GM19023 (cell line): ENCODE data around the gene GIPC3.
"Not testable (repeated sequence)": the region's sequence is repeated elsewhere in the genome, so short reads cannot be mapped to it uniquely, and the experiment has no call there.

ENCODE experiments used
- ATAC-seq: cut with Tn5 transposase; IDR thresholded peaks from one replicate; pipeline ENCODE4 v1.9.1; 2021; ENCODE audit warnings: mild to moderate bottlenecking, moderate library complexity; ENCODE audit not compliant: unreplicated experiment

The GIPC3 gene

DNA sequence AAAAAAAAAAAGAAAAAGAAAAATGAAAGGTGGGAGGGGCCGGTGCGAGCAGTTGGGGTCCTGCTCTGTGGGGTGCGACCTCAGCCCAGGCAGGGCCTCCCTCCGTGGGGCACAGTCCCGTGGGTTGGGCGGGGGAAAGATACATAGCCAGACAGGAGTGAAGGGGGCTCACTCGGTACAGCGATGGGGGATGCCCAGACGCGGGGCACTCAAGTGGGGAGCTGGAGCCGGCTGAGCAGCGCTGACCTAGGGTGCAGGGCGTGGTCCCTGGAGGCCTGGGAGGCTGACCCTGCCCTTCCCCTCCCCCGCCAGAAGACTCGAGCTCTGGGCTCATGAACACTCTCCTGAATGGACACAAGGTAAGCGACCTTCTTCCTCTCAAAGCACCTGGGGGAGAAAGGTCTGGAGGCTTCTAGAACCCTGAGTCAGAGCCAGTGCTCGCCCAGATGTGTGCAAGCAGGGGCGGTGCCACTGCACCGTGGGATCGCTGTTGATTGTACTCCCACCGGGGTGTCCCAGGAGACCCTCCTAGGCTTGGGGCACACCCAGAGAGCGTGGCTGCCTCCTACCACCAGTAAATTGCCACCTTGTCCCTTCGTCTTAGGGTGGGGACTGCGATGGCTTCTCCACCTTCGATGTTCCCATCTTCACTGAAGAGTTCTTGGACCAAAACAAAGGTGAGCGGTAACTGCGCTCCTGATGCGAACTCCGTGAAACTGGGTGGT, 9.2 kb upstream of the GIPC3 start:
- ATAC-seq: no peak

DNA sequence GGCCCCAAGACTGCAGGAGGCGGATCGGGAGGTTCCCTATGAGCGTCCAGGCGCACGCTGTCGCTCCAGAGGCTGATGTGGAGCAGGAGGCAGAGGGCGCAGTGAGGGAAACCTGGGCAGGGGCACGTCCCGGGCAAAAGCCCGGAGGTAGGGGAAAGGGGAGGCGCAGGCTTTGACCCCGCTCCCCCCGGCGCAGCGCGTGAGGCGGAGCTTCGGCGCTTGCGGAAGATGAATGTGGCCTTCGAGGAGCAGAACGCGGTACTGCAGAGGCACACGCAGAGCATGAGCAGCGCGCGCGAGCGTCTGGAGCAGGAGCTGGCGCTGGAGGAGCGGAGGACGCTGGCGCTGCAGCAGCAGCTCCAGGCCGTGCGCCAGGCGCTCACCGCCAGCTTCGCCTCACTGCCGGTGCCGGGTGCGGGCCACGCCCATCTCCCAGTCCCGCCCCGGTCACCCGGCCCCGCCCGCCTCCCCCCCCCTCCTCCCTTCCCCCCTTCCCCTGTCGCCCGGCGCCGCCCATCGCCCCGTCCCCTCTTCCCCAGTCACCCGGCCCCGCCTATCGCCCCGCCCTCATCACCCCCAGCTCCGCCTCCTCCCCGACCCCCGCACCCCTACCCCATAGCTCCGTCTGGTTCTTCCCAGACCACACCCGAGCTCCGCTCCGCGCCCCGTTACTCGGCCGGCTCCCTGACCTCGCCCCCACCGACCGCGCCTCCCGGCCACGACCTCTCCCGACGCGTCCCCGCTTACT, 8.4 kb upstream of the GIPC3 start:
- ATAC-seq: no peak

- no peak for ATAC-seq
Observed at GRCh38 chr19:3577723-3578344, 7.4 kb upstream of the GIPC3 start.

DNA sequence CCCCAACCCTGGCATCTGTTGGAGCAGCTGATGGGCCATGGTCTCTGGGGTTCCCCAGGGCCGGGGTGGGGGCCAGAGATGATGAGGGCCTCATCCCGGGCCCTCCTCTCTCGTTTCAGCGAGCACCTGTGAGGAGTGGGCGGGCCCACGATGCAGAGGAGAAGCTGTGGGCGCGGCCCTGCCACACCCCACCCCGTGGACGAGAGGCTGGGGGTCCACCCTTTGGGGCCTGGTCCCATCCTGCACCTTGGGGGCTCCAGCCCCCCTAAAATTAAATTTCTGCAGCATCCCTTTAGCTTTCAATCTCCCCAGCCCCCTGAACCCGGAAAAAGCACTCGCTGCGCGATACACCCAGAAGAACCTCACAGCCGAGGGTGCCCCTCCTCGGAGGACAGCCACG, 6.9 kb upstream of the GIPC3 start:
- ATAC-seq: no peak

GRCh38 chr19:3580156-3580934, 4.9 kb upstream of the GIPC3 start:
- ATAC-seq: no peak

DNA sequence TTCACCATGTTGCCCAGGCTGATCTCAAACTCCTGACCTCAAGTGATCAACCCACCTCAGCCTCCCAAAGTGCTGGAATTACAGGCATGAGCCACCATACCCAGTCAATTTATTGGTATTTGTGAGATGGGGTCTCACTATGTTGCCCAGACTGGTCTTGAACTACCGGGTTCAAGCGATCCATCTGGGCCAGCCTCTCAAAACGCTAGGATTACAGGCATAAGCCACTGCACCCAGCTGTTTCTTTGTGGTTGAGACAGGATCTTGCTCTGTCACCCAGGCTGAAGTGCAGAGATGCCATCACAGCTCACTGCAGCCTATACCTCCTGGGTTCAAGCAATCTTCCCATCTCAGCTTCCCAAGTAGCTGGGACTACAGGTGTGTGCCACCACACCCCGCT, 3.5 kb upstream of the GIPC3 start:
- ATAC-seq: not testable (repeated sequence)

GRCh38 chr19:3584036-3584802, 1.1 kb upstream of the GIPC3 start:
- not testable (repeated sequence) for ATAC-seq

DNA sequence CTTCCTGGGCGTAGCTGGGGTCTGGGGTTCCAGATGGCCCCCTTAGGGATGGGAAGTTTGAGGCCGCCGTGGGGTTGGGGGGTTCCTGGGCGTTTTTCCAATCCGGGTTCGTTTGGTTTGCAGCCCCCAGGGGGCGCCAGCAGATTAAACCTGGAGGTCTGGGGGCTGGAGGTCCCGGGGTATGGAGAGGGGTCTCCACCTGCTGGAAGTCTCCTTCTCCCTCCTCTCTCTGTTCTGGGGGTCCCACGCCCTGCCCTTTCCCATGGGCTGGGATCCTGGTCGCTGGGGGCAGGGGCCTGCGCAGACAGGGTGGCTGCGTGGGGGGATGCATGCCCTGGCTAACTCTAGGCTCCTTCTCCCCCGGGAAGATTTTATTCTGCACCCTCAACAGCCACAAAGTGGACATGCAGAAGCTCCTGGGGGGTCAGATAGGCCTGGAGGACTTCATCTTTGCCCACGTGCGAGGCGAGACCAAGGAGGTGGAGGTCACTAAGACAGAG, 899 bp downstream of the GIPC3 start:
- no peak for ATAC-seq

DNA sequence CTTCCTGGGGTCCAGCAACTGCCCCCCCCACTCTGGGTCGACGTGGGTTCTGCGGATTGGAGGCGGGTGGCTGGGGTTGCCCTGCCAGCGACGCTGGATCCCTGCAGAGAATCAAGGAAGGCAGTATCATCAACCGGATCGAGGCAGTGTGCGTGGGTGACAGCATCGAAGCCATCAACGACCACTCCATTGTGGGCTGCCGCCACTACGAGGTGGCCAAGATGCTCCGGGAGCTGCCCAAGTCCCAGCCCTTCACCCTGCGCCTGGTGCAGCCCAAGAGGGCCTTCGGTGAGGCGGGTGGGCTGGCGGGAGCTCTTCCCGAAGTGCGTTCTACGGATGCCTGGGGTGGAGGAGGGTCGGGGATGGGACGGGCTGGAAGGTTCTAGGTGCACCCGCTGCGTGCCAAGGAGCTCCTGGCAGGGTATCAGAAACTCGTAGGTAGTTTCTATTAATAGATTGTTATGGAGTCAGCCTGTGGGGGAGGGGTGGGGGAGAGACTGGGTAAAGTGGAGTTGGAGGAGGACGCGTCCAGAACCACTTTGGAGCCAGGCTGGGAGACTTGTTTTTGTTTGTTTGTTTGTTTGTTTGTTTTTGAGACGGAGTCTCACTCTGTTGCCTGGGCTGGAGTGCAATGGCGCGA, 1.5 kb downstream of the GIPC3 start:
- ATAC-seq: no peak

GRCh38 chr19:3589439-3589838, 4.2 kb downstream of the GIPC3 start:
- ATAC-seq: no peak

DNA sequence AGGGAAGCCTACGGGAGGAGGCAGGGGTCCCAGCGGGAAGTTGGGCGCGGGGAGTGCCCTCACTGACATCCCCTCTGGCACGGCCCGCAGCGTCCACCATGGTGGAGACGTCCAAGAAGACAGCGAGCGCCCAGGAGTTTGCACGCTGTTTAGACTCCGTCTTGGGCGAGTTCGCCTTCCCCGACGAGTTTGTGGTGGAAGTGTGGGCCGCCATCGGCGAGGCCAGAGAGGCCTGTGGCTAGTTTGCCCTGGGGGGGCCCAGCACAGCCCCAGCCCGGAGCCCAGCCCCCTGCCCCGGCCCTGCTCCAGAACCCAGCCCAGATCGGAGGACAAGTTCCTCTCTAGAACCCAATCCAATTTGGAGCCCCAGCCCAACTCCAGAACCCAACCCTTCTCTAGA, 4.7 kb downstream of the GIPC3 start:
- ATAC-seq: no peak

GRCh38 chr19:3590991-3591659, 5.8 kb downstream of the GIPC3 start:
- no peak for ATAC-seq

- ATAC-seq: no peak
Observed at GRCh38 chr19:3591876-3592613, 6.8 kb downstream of the GIPC3 start.

DNA sequence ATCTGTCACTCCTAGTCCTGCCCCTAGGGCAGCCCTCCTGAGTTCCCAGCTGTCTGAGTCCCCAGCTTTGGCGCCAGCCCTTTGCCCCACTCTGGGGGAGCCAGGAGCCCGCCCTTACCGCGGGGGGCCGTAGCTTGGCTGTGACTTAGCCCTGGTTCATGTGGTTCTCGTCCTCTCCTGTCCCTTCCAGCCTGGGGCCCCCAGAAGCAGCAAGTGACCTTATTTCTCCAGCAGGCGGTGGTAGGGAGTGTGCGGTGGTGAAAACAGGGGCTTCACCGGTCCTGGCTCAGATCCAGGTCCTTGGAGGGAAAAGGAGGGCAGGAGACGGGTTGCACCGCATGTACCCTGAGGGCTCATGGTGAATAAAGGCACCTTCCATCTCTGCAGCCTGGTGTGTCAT, 7.9 kb downstream of the GIPC3 start:
- no peak for ATAC-seq

DNA sequence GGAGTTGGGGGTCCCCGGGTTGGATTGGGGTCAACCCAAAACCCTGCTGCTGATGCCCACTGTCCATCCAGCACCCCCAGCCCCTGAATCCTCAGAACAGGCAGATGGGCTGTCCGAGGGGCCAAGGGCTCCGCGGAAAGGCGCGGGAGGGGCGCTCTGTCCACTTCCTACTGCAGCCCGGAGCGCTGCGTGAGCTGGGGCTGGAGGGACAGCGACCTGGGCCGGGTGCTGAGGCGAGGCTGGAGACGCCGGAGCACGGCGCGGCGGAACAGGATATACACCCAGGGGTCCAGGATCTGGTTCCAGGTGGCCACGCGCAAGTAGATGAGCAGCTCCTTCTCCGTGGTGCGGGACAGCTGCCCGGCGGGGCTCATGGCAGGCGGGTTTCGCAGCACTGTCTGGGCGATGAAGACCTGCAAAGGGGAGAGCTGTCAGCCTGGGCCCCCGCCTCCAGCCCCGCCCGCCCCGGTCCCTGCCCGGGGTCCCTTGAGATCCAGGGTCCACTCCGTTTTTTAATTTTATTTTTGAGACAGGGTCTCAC, 10.3 kb downstream of the GIPC3 start:
- no peak for ATAC-seq

- ATAC-seq: no peak
Observed at GRCh38 chr19:3599776-3600187, 14.5 kb downstream of the GIPC3 start.

GRCh38 chr19:3601021-3601420, 15.7 kb downstream of the GIPC3 start:
- ATAC-seq: no peak

DNA sequence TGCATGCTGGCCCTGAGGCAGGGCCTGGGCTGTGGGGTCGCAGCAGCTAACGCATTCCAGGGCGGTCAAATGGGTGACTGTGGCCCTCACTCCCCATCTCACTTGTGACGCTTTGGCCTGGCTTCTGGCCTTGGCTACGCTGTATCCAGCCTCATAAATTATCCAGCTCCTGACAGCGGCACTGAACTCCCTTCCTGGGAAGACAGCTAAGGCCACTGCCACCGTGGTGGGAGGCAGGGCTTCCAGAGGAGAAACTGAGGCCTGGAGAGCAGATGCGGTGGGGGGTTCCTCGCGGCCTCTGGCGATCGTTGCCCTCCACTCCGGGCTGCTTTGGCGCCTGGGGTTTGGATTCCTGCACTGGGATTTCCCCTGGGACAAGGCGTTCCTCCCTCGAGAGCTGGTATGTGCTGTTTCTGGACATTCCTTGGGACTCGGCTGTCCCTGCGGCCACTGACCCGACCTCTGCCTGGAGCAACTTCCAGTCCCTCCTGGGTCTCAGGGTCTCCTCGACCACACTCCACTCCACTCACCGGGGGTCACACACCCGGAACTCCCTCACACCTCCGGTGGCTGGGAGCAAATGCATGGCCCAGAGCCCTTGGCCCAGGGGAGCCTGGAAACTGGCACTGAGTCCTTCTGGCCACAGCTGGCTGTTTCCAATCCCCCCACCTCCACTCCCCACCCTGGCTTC, 18.0 kb downstream of the GIPC3 start:
- ATAC-seq: no peak
